DND-41 (cell line): ENCODE data around the gene DNLZ.
A peak's percentile ranks its signal among the peaks of the same experiment; 100 is the strongest.

Experiments used
- ATAC-seq: fragments of 200-7000 bp; cut with Tn5 transposase; 3 replicates; pipeline ENCODE4 v1.9.1; 2021; ENCODE audit warnings: low read depth; ENCODE audit not compliant: insufficient read depth
- DNase-seq: peaks from one replicate; pipeline ENCODE4 v3.0.0-alpha.2; 2020
- H2AFZ ChIP-seq: 2 replicates; pipeline ENCODE4 v1.6.0; 2012; ENCODE audit warnings: low read depth, low read length
- H3K27ac ChIP-seq: 2 replicates; pipeline ENCODE4 v1.5.1; 2012; ENCODE audit warnings: low read length, inconsistent platforms
- H3K27me3 ChIP-seq: fragments of 200-600 bp; sonication (generic); 2 replicates; pipeline ENCODE4 v1.6.0; 2012; ENCODE audit warnings: low read length, mild to moderate bottlenecking, inconsistent platforms; ENCODE audit not compliant: insufficient read depth, poor library complexity
- H3K36me3 ChIP-seq: 2 replicates; pipeline ENCODE4 v1.5.1; 2012; ENCODE audit warnings: low read length, inconsistent platforms; ENCODE audit not compliant: insufficient read depth
- H3K4me1 ChIP-seq: 2 replicates; pipeline ENCODE4 v1.5.1; 2012; ENCODE audit warnings: mild to moderate bottlenecking, low read length; ENCODE audit not compliant: insufficient read depth
- H3K4me2 ChIP-seq: 2 replicates; pipeline ENCODE4 v1.6.0; 2012; ENCODE audit warnings: mild to moderate bottlenecking, moderate library complexity, low read length, inconsistent platforms; ENCODE audit not compliant: insufficient read depth
- H3K4me3 ChIP-seq, 2 experiments: fragments of 200-600 bp in 1 of 2; shearing (Covaris generic) in 1 of 2; 2 replicates each; pipeline ENCODE4 v1.5.1; 2012 to 2016; ENCODE audit warnings: inconsistent platforms in 2 of 2, low read length in 2 of 2, mild to moderate bottlenecking in 2 of 2, low read depth in 1 of 2, moderate library complexity in 1 of 2
- H3K79me2 ChIP-seq: 2 replicates; pipeline ENCODE4 v1.6.0; 2012; ENCODE audit warnings: low read length, inconsistent platforms; ENCODE audit not compliant: insufficient read depth
- H3K9ac ChIP-seq: 2 replicates; pipeline ENCODE4 v1.6.0; 2012; ENCODE audit warnings: low read depth, mild to moderate bottlenecking, inconsistent platforms, low read length, moderate library complexity
- H3K9me3 ChIP-seq: 2 replicates; pipeline ENCODE4 v1.5.1; 2012; ENCODE audit warnings: low read length, moderate library complexity, mild to moderate bottlenecking, inconsistent platforms; ENCODE audit not compliant: insufficient read depth, severe bottlenecking
- H4K20me1 ChIP-seq: 2 replicates; pipeline ENCODE4 v1.6.0; 2012; ENCODE audit warnings: low read length; ENCODE audit not compliant: insufficient read depth
- CTCF ChIP-seq: IDR thresholded peaks from 2 replicates; pipeline ENCODE4 v1.5.1; 2012; ENCODE audit warnings: borderline replicate concordance, low read length, moderate library complexity, mild to moderate bottlenecking; ENCODE audit not compliant: poor library complexity, severe bottlenecking; ENCODE audit errors: extremely low read depth
- EZH2 ChIP-seq: IDR thresholded peaks from 3 replicates; pipeline ENCODE4 v1.6.1; 2012; ENCODE audit warnings: borderline replicate concordance, low read depth, mild to moderate bottlenecking, moderate library complexity, low read length, inconsistent platforms; ENCODE audit not compliant: severe bottlenecking

Gene DNLZ

GRCh38 chr9:136325358-136325757 is 38.2 kb downstream of the DNLZ start:
- Histone ChIP-seq H3K79me2 (no peaks in the 10 kb centered on the region), H3K4me3 (no peak overlapping the region), H3K27ac (no peak overlapping the region), H3K36me3 (no peaks in the 10 kb centered on the region), H4K20me1 (peaks cover 22% of the 10 kb centered on the region; the same call in 1 of the 2 replicates), H2AFZ (no peak overlapping the region), H3K4me1 (peaks cover 21% of the 10 kb centered on the region), H3K9ac (no peak overlapping the region), H3K9me3 (no peaks in the 10 kb centered on the region), H3K4me2 (no peak overlapping the region), H3K27me3 (peaks cover 39% of the 10 kb centered on the region)
- no peak for TF ChIP-seq CTCF
- TF ChIP-seq EZH2: no peak
- ATAC-seq (no peak), DNase-seq (no peak)

GRCh38 chr9:136324501-136325300 is 38.8 kb downstream of the DNLZ start:
- no peak overlapping the region for H3K27ac ChIP-seq
- no peak overlapping the region for H3K4me3 ChIP-seq
- H3K36me3 ChIP-seq: no peaks in the 10 kb centered on the region
- DNase-seq: no peak
- H3K27me3 ChIP-seq: peaks cover 39% of the 10 kb centered on the region
- H3K4me1 ChIP-seq: peaks cover 21% of the 10 kb centered on the region
- ATAC-seq: no peak
- TF ChIP-seq EZH2 (no peak), CTCF (no peak)
- H3K4me2 ChIP-seq: no peak overlapping the region
- no peaks in the 10 kb centered on the region for H3K79me2 ChIP-seq
- H2AFZ ChIP-seq: no peak overlapping the region
- peaks cover 17% of the 10 kb centered on the region; the same call in 1 of the 2 replicates for H4K20me1 ChIP-seq
- no peak overlapping the region for H3K9ac ChIP-seq
- H3K9me3 ChIP-seq: no peaks in the 10 kb centered on the region

GRCh38 chr9:136323371-136323789 is 40.2 kb downstream of the DNLZ start:
- TF ChIP-seq CTCF (no peak), EZH2 (no peak)
- H3K27me3 ChIP-seq: peaks cover 39% of the 10 kb centered on the region
- no peak for ATAC-seq

More at GRCh38 chr9:136323371-136323789, 40.2 kb downstream of the DNLZ start:
- Histone ChIP-seq H3K9me3 (no peaks in the 10 kb centered on the region), H3K79me2 (no peaks in the 10 kb centered on the region), H3K4me3 (no peak overlapping the region), H3K4me2 (no peak overlapping the region), H3K9ac (no peak overlapping the region), H3K4me1 (peaks cover 11% of the 10 kb centered on the region), H3K36me3 (no peaks in the 10 kb centered on the region), H3K27ac (no peak overlapping the region), H2AFZ (no peak overlapping the region), H4K20me1 (peaks cover 8% of the 10 kb centered on the region; the same call in 1 of the 2 replicates)
- DNase-seq: peak; percentile 11
